Measurements from ENCODE around the gene TM9SF3.

The TM9SF3 gene

GRCh38 chr10:96511044-96511945 lies 75.5 kb downstream of the TM9SF3 start:
- DNase-seq: peak in 9 of 58 donors; percentile 2 to 44 (median 10)

- no peak for DNase-seq
Observed at GRCh38 chr10:96509017-96509641, 77.7 kb downstream of the TM9SF3 start.

- no peak for DNase-seq
Observed at GRCh38 chr10:96507044-96507443, 79.8 kb downstream of the TM9SF3 start.

GRCh38 chr10:96505150-96506136 lies 81.4 kb downstream of the TM9SF3 start:
- no peak for DNase-seq

- DNase-seq: no peak
Observed at GRCh38 chr10:96502561-96503282, 84.1 kb downstream of the TM9SF3 start.

- DNase-seq: no peak
Observed at GRCh38 chr10:96501985-96502384, 84.8 kb downstream of the TM9SF3 start.

- no peak for DNase-seq
Observed at GRCh38 chr10:96500519-96500918, 86.3 kb downstream of the TM9SF3 start.

- DNase-seq: no peak
Observed at GRCh38 chr10:96500050-96500449, 86.8 kb downstream of the TM9SF3 start.

GRCh38 chr10:96497391-96497790 lies 89.4 kb downstream of the TM9SF3 start:
- no peak for DNase-seq

GRCh38 chr10:96496281-96496925 lies 90.4 kb downstream of the TM9SF3 start:
- DNase-seq: no peak

- no peak for DNase-seq
Observed at GRCh38 chr10:96495544-96495943, 91.3 kb downstream of the TM9SF3 start.

GRCh38 chr10:96494694-96495093 lies 92.1 kb downstream of the TM9SF3 start:
- no peak for DNase-seq

- no peak for DNase-seq
Observed at GRCh38 chr10:96493871-96494525, 92.8 kb downstream of the TM9SF3 start.

GRCh38 chr10:96493254-96493653 lies 93.6 kb downstream of the TM9SF3 start:
- DNase-seq: no peak

- no peak for DNase-seq
Observed at GRCh38 chr10:96491303-96491702, 95.5 kb downstream of the TM9SF3 start.

GRCh38 chr10:96488161-96488935 lies 98.5 kb downstream of the TM9SF3 start:
- DNase-seq: no peak

- no peak for DNase-seq
Observed at GRCh38 chr10:96482815-96483588, 103.8 kb downstream of the TM9SF3 start.

GRCh38 chr10:96478355-96478754 lies 108.5 kb downstream of the TM9SF3 start:
- DNase-seq: no peak
